GM12878 (cell line): ENCODE data around the gene CORO2B. TPM values are rescaled to one million over a fixed set of nuclear protein-coding genes. Genes with fewer than 3 reads are reported as not detected.

Experiments used
- ATAC-seq: fragments of 200-7000 bp; cut with Tn5 transposase; 3 replicates; pipeline ENCODE4 v1.9.1; 2020; ENCODE audit warnings: mild to moderate bottlenecking, moderate library complexity
- BruUV-seq: library from RNA; stranded (reverse); fragments of 400-500 nt; replicated peaks from 2 replicates; lab custom pipeline; 2021; lab: Mats Ljungman, UMichigan
- CTCF ChIA-PET: fragments of 300-600 bp; sonication (Branson Sonifier 250); formaldehyde crosslinking; extraction: SDS; loops from one replicate; lab custom pipeline; 2021; ENCODE audit warnings: inconsistent platforms; lab: Yijun Ruan, JAX
- POLR2A ChIA-PET: fragments of 350-600 bp; formaldehyde crosslinking; extraction: SDS; loops from one replicate; lab custom pipeline; 2021; ENCODE audit warnings: inconsistent platforms; lab: Charles Lee
- RAD21 ChIA-PET: fragments of 300-600 bp; sonication (Branson Sonifier 250); formaldehyde crosslinking; loops from one replicate; lab custom pipeline; 2023; ENCODE audit warnings: antibody characterized with exemption; ENCODE audit not compliant: unreplicated experiment; lab: Charles Lee
- SMC1A ChIA-PET: fragments of 300-600 bp; sonication (Branson Sonifier 250); formaldehyde crosslinking; loops from one replicate; lab custom pipeline; 2023; ENCODE audit not compliant: unreplicated experiment, uncharacterized antibody; lab: Charles Lee
- DNase-seq: peaks from one replicate; pipeline ENCODE4 v3.0.0-alpha.2; 2011; ENCODE audit warnings: low read depth, low spot score
- FAIRE-seq: peaks from 3 replicates; lab custom pipeline; 2011; peaks lifted over from hg19 to GRCh38; lab: Jason Lieb, UNC
- H2AFZ ChIP-seq: 2 replicates; pipeline ENCODE4 v1.6.0; 2011; ENCODE audit warnings: low read depth, low read length, control low read depth; ENCODE audit not compliant: control insufficient read depth
- H3K27ac ChIP-seq: 2 replicates; pipeline ENCODE4 v1.5.1; 2011; ENCODE audit warnings: control low read depth; ENCODE audit not compliant: control insufficient read depth, insufficient read depth
- H3K27me3 ChIP-seq, 2 experiments: replicated peaks in 1 of 2; 2 replicates each; pipeline versions ENCODE4 v1.6.0 to v1.6.1; 2011; ENCODE audit warnings: low read length in 1 of 2; ENCODE audit not compliant: control insufficient read depth in 2 of 2, insufficient read depth in 2 of 2
- H3K36me3 ChIP-seq, 2 experiments: 2 replicates each; pipeline ENCODE4 v1.5.1; 2011; ENCODE audit warnings: low read length in 1 of 2; ENCODE audit not compliant: control insufficient read depth in 2 of 2, insufficient read depth in 2 of 2
- H3K4me1 ChIP-seq: 2 replicates; pipeline ENCODE4 v1.6.1; 2011; ENCODE audit warnings: mild to moderate bottlenecking, low read length, moderate library complexity, mixed read lengths; ENCODE audit not compliant: control insufficient read depth, insufficient read depth
- H3K4me2 ChIP-seq: 2 replicates; pipeline ENCODE4 v1.6.0; 2011; ENCODE audit warnings: control low read depth; ENCODE audit not compliant: control insufficient read depth, insufficient read depth
- H3K4me3 ChIP-seq: fragments of 200-600 bp; sonication (generic); 2 replicates; pipeline ENCODE4 v1.5.1; 2016
- H3K79me2 ChIP-seq: 2 replicates; pipeline ENCODE4 v1.6.0; 2011; ENCODE audit warnings: low read length; ENCODE audit not compliant: control insufficient read depth, insufficient read depth
- H3K9ac ChIP-seq: 2 replicates; pipeline ENCODE4 v1.8.0; 2011; ENCODE audit warnings: low read length, control low read depth, mixed read lengths; ENCODE audit not compliant: control insufficient read depth, insufficient read depth
- H3K9me3 ChIP-seq: replicated peaks from 3 replicates; pipeline ENCODE4 v1.5.1; 2011; ENCODE audit warnings: mild to moderate bottlenecking, low read length; ENCODE audit not compliant: control insufficient read depth, insufficient read depth
- H4K20me1 ChIP-seq: 2 replicates; pipeline ENCODE4 v1.6.0; 2011; ENCODE audit not compliant: control insufficient read depth, insufficient read depth
- BMI1 ChIP-seq: fragments of 450-650 bp; IDR thresholded peaks from 2 replicates; pipeline ENCODE4 v1.6.1; 2016; ENCODE audit warnings: mild to moderate bottlenecking, moderate library complexity, borderline replicate concordance
- BRCA1 ChIP-seq: IDR thresholded peaks from 2 replicates; pipeline ENCODE4 v1.6.1; 2011; ENCODE audit warnings: low read depth, low read length, improper control_type of control experiment
- CBX5 ChIP-seq: sonication (generic); IDR thresholded peaks from 2 replicates; pipeline ENCODE4 v1.6.1; 2016; ENCODE audit warnings: low read depth, moderate library complexity, mild to moderate bottlenecking, inconsistent platforms
- CHD2 ChIP-seq: IDR thresholded peaks from 2 replicates; pipeline ENCODE4 v1.6.1; 2011; ENCODE audit warnings: low read depth, low read length, improper control_type of control experiment, borderline replicate concordance
- CREM ChIP-seq: IDR thresholded peaks from 2 replicates; pipeline ENCODE4 v1.6.1; 2014; ENCODE audit warnings: antibody characterized with exemption, low read depth
- CUX1 ChIP-seq: IDR thresholded peaks from 2 replicates; pipeline ENCODE4 v1.6.1; 2012; ENCODE audit warnings: improper control_type of control experiment, low read depth, low read length; ENCODE audit not compliant: insufficient replicate concordance
- EED ChIP-seq: sonication (generic); IDR thresholded peaks from 2 replicates; pipeline ENCODE4 v1.6.1; 2016; ENCODE audit warnings: antibody characterized with exemption, low read depth
- HCFC1 ChIP-seq: fragments of 150-350 bp; IDR thresholded peaks from 2 replicates; pipeline ENCODE4 v1.6.1; 2014; ENCODE audit warnings: low read length
- IKZF1 ChIP-seq: fragments of 450-650 bp; conservative IDR thresholded peaks from 2 replicates; pipeline ENCODE4 v1.6.1; 2017; ENCODE audit warnings: antibody characterized with exemption, mild to moderate bottlenecking
- MLLT1 ChIP-seq: fragments of 450-650 bp; IDR thresholded peaks from 2 replicates; pipeline ENCODE4 v1.6.1; 2016; ENCODE audit warnings: mild to moderate bottlenecking
- PKNOX1 ChIP-seq: fragments of 450-650 bp; IDR thresholded peaks from 2 replicates; pipeline ENCODE4 v1.6.1; 2016; ENCODE audit warnings: mild to moderate bottlenecking
- YBX1 ChIP-seq: fragments of 450-650 bp; IDR thresholded peaks from 2 replicates; pipeline ENCODE4 v1.6.1; 2016; ENCODE audit warnings: antibody characterized with exemption
- ZNF24 ChIP-seq: fragments of 450-650 bp; IDR thresholded peaks from 2 replicates; pipeline ENCODE4 v1.6.1; 2017; ENCODE audit warnings: antibody characterized with exemption, mild to moderate bottlenecking
- WGBS: methylation state at CpG from one replicate; pipeline ENCODE4 v1.1.6; 2016; ENCODE audit warnings: low lambda C conversion rate; ENCODE audit not compliant: insufficient replicate concordance, insufficient coverage; ENCODE audit errors: missing lambda C conversion rate; 5-methylcytosine and 5-hydroxymethylcytosine counted together
- in situ Hi-C: fragments of 300-500 bp; cut with MboI; formaldehyde crosslinking; loops from 9 replicates; pipeline ENCODE4 v1.14.3; 2018; ENCODE audit warnings: mixed read lengths
- intact Hi-C: fragments of 100-400 bp; cut with micrococcal nuclease; formaldehyde crosslinking; loops from one replicate; pipeline ENCODE4 v1.14.2; 2022; ENCODE audit not compliant: unreplicated experiment
- polyA plus RNA-seq, 11 experiments: library from polyadenylated mRNA; depleted of rRNA in 4 of 11; unstranded in 6 of 11; stranded (reverse) in 5 of 11; fragments of >200 nt; fragmentation: Nextera tagmentation in 4 of 11; fragmentation: Illumina TruSeq in 1 of 11; extraction: Ambion mirVana in 4 of 11; extraction: Trizol in 1 of 11; gene quantifications; 1 replicate in 1 of 11; 2 replicates in 10 of 11; pipeline versions ENCODE4 v1.2.1 to v1.2.3, GENCODE V29; 2011 to 2016; ENCODE audit warnings: inconsistent platforms in 2 of 11, missing spikeins in 2 of 11, low read depth in 1 of 11
- total RNA-seq, 4 experiments: library from RNA; depleted of rRNA in 3 of 4; stranded (reverse); fragments of >200 nt in 3 of 4; fragmentation: Illumina TruSeq in 1 of 4; extraction: Trizol in 1 of 4; gene quantifications; 2 replicates each; pipeline versions ENCODE4 v1.2.1 to v1.2.3, GENCODE V29; 2013 to 2021

CORO2B gene
- total and polyA plus RNA-seq, 10 of the 15 experiments (the other 5 are each of a cell fraction or from before 2014, with no cell fraction given) = 0.05 to 0.73 (median 0.13) TPM; not detected in 4

GRCh38 chr15:68590721-68591389 is 12.1 kb downstream of the CORO2B start:
- WGBS = 14% methylated on average over 9 of the region's 9 CpGs
- FAIRE-seq = no peak
- ATAC-seq = no peak
- CTCF ChIA-PET = interaction anchor here (2.0 to 3.0 kb wide), 2 partner anchors 41 to 83 kb away, joined by 4 to 8 read pairs; no protein-coding TSS in a partner anchor
- no peaks in the 10 kb centered on the region for H4K20me1 ChIP-seq
- DNase-seq = no peak
- SMC1A ChIA-PET = no interaction called here
- no peak overlapping the region for H2AFZ ChIP-seq
- RAD21 ChIA-PET = no interaction called here
- TF ChIP-seq MLLT1 (no peak), CREM (no peak), YBX1 (no peak), CHD2 (no peak), EED (no peak), PKNOX1 (no peak), BRCA1 (no peak), CBX5 (no peak), HCFC1 (no peak), CUX1 (no peak), ZNF24 (no peak), BMI1 (no peak), IKZF1 (no peak)
- intact Hi-C loops (no loop called here), in situ Hi-C loops (no loop called here)
- no peak overlapping the region for H3K27ac ChIP-seq
- POLR2A ChIA-PET = no interaction called here
- H3K36me3 ChIP-seq = no peaks in the 10 kb centered on the region
- no peak overlapping the region for H3K9ac ChIP-seq
- H3K27me3 ChIP-seq = peaks cover 3 to 10% of the 10 kb centered on the region in 2 experiments; a peak in 3 of 4 replicates
- no peaks in the 10 kb centered on the region for H3K4me1 ChIP-seq
- no TSS peak for BruUV-seq
- H3K9me3 ChIP-seq = no peaks in the 10 kb centered on the region
- no peak overlapping the region for H3K4me3 ChIP-seq
- no peak overlapping the region for H3K4me2 ChIP-seq
- no peaks in the 10 kb centered on the region for H3K79me2 ChIP-seq
